GM12878 (cell line): ENCODE data around the gene MSX1. TPM values are rescaled to one million over a fixed set of nuclear protein-coding genes. Genes with fewer than 3 reads are reported as not detected.

Source experiments
- ATAC-seq: fragments of 200-7000 bp; cut with Tn5 transposase; 3 replicates; pipeline ENCODE4 v1.9.1; 2020; ENCODE audit warnings: mild to moderate bottlenecking, moderate library complexity
- BruUV-seq: library from RNA; stranded (reverse); fragments of 400-500 nt; replicated peaks from 2 replicates; lab custom pipeline; 2021; lab: Mats Ljungman, UMichigan
- CTCF ChIA-PET: fragments of 300-600 bp; sonication (Branson Sonifier 250); formaldehyde crosslinking; extraction: SDS; loops from one replicate; lab custom pipeline; 2021; ENCODE audit warnings: inconsistent platforms; lab: Yijun Ruan, JAX
- POLR2A ChIA-PET: fragments of 350-600 bp; formaldehyde crosslinking; extraction: SDS; loops from one replicate; lab custom pipeline; 2021; ENCODE audit warnings: inconsistent platforms; lab: Charles Lee
- RAD21 ChIA-PET: fragments of 300-600 bp; sonication (Branson Sonifier 250); formaldehyde crosslinking; loops from one replicate; lab custom pipeline; 2023; ENCODE audit warnings: antibody characterized with exemption; ENCODE audit not compliant: unreplicated experiment; lab: Charles Lee
- SMC1A ChIA-PET: fragments of 300-600 bp; sonication (Branson Sonifier 250); formaldehyde crosslinking; loops from one replicate; lab custom pipeline; 2023; ENCODE audit not compliant: unreplicated experiment, uncharacterized antibody; lab: Charles Lee
- DNase-seq: peaks from one replicate; pipeline ENCODE4 v3.0.0-alpha.2; 2011; ENCODE audit warnings: low read depth, low spot score
- FAIRE-seq: peaks from 3 replicates; lab custom pipeline; 2011; peaks lifted over from hg19 to GRCh38; lab: Jason Lieb, UNC
- H2AFZ ChIP-seq: 2 replicates; pipeline ENCODE4 v1.6.0; 2011; ENCODE audit warnings: low read depth, low read length, control low read depth; ENCODE audit not compliant: control insufficient read depth
- H3K27ac ChIP-seq: 2 replicates; pipeline ENCODE4 v1.5.1; 2011; ENCODE audit warnings: control low read depth; ENCODE audit not compliant: control insufficient read depth, insufficient read depth
- H3K27me3 ChIP-seq, 2 experiments: replicated peaks in 1 of 2; 2 replicates each; pipeline versions ENCODE4 v1.6.0 to v1.6.1; 2011; ENCODE audit warnings: low read length in 1 of 2; ENCODE audit not compliant: control insufficient read depth in 2 of 2, insufficient read depth in 2 of 2
- H3K36me3 ChIP-seq, 2 experiments: 2 replicates each; pipeline ENCODE4 v1.5.1; 2011; ENCODE audit warnings: low read length in 1 of 2; ENCODE audit not compliant: control insufficient read depth in 2 of 2, insufficient read depth in 2 of 2
- H3K4me1 ChIP-seq: 2 replicates; pipeline ENCODE4 v1.6.1; 2011; ENCODE audit warnings: mild to moderate bottlenecking, low read length, moderate library complexity, mixed read lengths; ENCODE audit not compliant: control insufficient read depth, insufficient read depth
- H3K4me2 ChIP-seq: 2 replicates; pipeline ENCODE4 v1.6.0; 2011; ENCODE audit warnings: control low read depth; ENCODE audit not compliant: control insufficient read depth, insufficient read depth
- H3K4me3 ChIP-seq: fragments of 200-600 bp; sonication (generic); 2 replicates; pipeline ENCODE4 v1.5.1; 2016
- H3K79me2 ChIP-seq: 2 replicates; pipeline ENCODE4 v1.6.0; 2011; ENCODE audit warnings: low read length; ENCODE audit not compliant: control insufficient read depth, insufficient read depth
- H3K9ac ChIP-seq: 2 replicates; pipeline ENCODE4 v1.8.0; 2011; ENCODE audit warnings: low read length, control low read depth, mixed read lengths; ENCODE audit not compliant: control insufficient read depth, insufficient read depth
- H3K9me3 ChIP-seq: replicated peaks from 3 replicates; pipeline ENCODE4 v1.5.1; 2011; ENCODE audit warnings: mild to moderate bottlenecking, low read length; ENCODE audit not compliant: control insufficient read depth, insufficient read depth
- H4K20me1 ChIP-seq: 2 replicates; pipeline ENCODE4 v1.6.0; 2011; ENCODE audit not compliant: control insufficient read depth, insufficient read depth
- BRCA1 ChIP-seq: IDR thresholded peaks from 2 replicates; pipeline ENCODE4 v1.6.1; 2011; ENCODE audit warnings: low read depth, low read length, improper control_type of control experiment
- CEBPB ChIP-seq, 2 experiments: fragments of 150-350 bp in 1 of 2; IDR thresholded peaks; 2 replicates each; pipeline ENCODE4 v1.6.1; 2012 to 2014; ENCODE audit warnings: low read depth in 2 of 2, low read length in 2 of 2, borderline replicate concordance in 1 of 2, inconsistent platforms in 1 of 2
- ETV6 ChIP-seq, 2 experiments: fragments of 450-650 bp in 1 of 2; IDR thresholded peaks in 1 of 2; conservative IDR thresholded peaks in 1 of 2; 2 replicates each; pipeline ENCODE4 v1.6.1; 2014; ENCODE audit warnings: antibody characterized with exemption in 1 of 2, borderline replicate concordance in 1 of 2, low read depth in 1 of 2, mild to moderate bottlenecking in 1 of 2, moderate library complexity in 1 of 2
- FOS ChIP-seq: IDR thresholded peaks from 3 replicates; pipeline ENCODE4 v1.6.1; 2011; ENCODE audit warnings: borderline replicate concordance; ENCODE audit not compliant: insufficient read length; ENCODE audit errors: extremely low read depth
- HDGF ChIP-seq: fragments of 450-650 bp; IDR thresholded peaks from 2 replicates; pipeline ENCODE4 v1.6.1; 2016; ENCODE audit warnings: antibody characterized with exemption
- JUNB ChIP-seq: IDR thresholded peaks from 2 replicates; pipeline ENCODE4 v1.6.1; 2016; ENCODE audit warnings: antibody characterized with exemption, mild to moderate bottlenecking
- MLLT1 ChIP-seq: fragments of 450-650 bp; IDR thresholded peaks from 2 replicates; pipeline ENCODE4 v1.6.1; 2016; ENCODE audit warnings: mild to moderate bottlenecking
- NFIC ChIP-seq: IDR thresholded peaks from 2 replicates; pipeline ENCODE4 v1.6.1; 2012; ENCODE audit warnings: low read depth, mild to moderate bottlenecking, inconsistent platforms, low read length, moderate library complexity
- NR2C2 ChIP-seq: IDR thresholded peaks from 2 replicates; pipeline ENCODE4 v1.6.1; 2011; ENCODE audit warnings: borderline replicate concordance, low read depth; ENCODE audit not compliant: control insufficient read depth, insufficient read length
- PML ChIP-seq: IDR thresholded peaks from 2 replicates; pipeline ENCODE4 v1.6.1; 2012; ENCODE audit warnings: low read length, inconsistent platforms
- POU2F2 ChIP-seq: IDR thresholded peaks from 3 replicates; pipeline ENCODE4 v1.6.1; 2011; ENCODE audit warnings: low read depth, mild to moderate bottlenecking, low read length, borderline replicate concordance
- RB1 ChIP-seq: fragments of 450-650 bp; formaldehyde crosslinking; IDR thresholded peaks from 2 replicates; pipeline ENCODE4 v1.6.1; 2017; ENCODE audit warnings: mild to moderate bottlenecking, borderline replicate concordance
- RFX5 ChIP-seq: IDR thresholded peaks from 2 replicates; pipeline ENCODE4 v1.6.1; 2011; ENCODE audit warnings: low read depth, low read length, improper control_type of control experiment
- SMARCA5 ChIP-seq: fragments of 450-650 bp; IDR thresholded peaks from 2 replicates; pipeline ENCODE4 v1.6.1; 2017; ENCODE audit warnings: mild to moderate bottlenecking
- SMC3 ChIP-seq: IDR thresholded peaks from 2 replicates; pipeline ENCODE4 v1.6.1; 2011; ENCODE audit warnings: low read length, improper control_type of control experiment, borderline replicate concordance
- TAF1 ChIP-seq: IDR thresholded peaks from 2 replicates; pipeline ENCODE4 v1.6.1; 2011; ENCODE audit warnings: mild to moderate bottlenecking, low read depth, low read length, borderline replicate concordance
- TBL1XR1 ChIP-seq: IDR thresholded peaks from 2 replicates; pipeline ENCODE4 v1.6.1; 2012; ENCODE audit warnings: low read depth, low read length, improper control_type of control experiment
- ZNF207 ChIP-seq: fragments of 450-650 bp; IDR thresholded peaks from 2 replicates; pipeline ENCODE4 v1.6.1; 2014; ENCODE audit warnings: antibody characterized with exemption, mild to moderate bottlenecking, borderline replicate concordance
- ZNF274 ChIP-seq: IDR thresholded peaks from one replicate; pipeline ENCODE4 v1.8.0; 2011; ENCODE audit not compliant: insufficient read length, insufficient read depth
- ZSCAN29 ChIP-seq: fragments of 450-650 bp; IDR thresholded peaks from 2 replicates; pipeline ENCODE4 v1.6.1; 2017; ENCODE audit warnings: mild to moderate bottlenecking, moderate library complexity
- in situ Hi-C: fragments of 300-500 bp; cut with MboI; formaldehyde crosslinking; loops from 9 replicates; pipeline ENCODE4 v1.14.3; 2018; ENCODE audit warnings: mixed read lengths
- intact Hi-C: fragments of 100-400 bp; cut with micrococcal nuclease; formaldehyde crosslinking; loops from one replicate; pipeline ENCODE4 v1.14.2; 2022; ENCODE audit not compliant: unreplicated experiment
- polyA plus RNA-seq, 11 experiments: library from polyadenylated mRNA; depleted of rRNA in 4 of 11; unstranded in 6 of 11; stranded (reverse) in 5 of 11; fragments of >200 nt; fragmentation: Nextera tagmentation in 4 of 11; fragmentation: Illumina TruSeq in 1 of 11; extraction: Ambion mirVana in 4 of 11; extraction: Trizol in 1 of 11; gene quantifications; 1 replicate in 1 of 11; 2 replicates in 10 of 11; pipeline versions ENCODE4 v1.2.1 to v1.2.3, GENCODE V29; 2011 to 2016; ENCODE audit warnings: inconsistent platforms in 2 of 11, missing spikeins in 2 of 11, low read depth in 1 of 11
- total RNA-seq, 4 experiments: library from RNA; depleted of rRNA in 3 of 4; stranded (reverse); fragments of >200 nt in 3 of 4; fragmentation: Illumina TruSeq in 1 of 4; extraction: Trizol in 1 of 4; gene quantifications; 2 replicates each; pipeline versions ENCODE4 v1.2.1 to v1.2.3, GENCODE V29; 2013 to 2021
- TF ChIP-seq, protein P1 (sequence below): fragments of 450-650 bp; IDR thresholded peaks from 2 replicates; pipeline ENCODE4 v1.6.1; 2014; ENCODE audit warnings: mild to moderate bottlenecking
- TF ChIP-seq, protein P2 (sequence below): IDR thresholded peaks from 2 replicates; pipeline ENCODE4 v1.6.1; 2011; ENCODE audit warnings: low read depth, mild to moderate bottlenecking, low read length, moderate library complexity, borderline replicate concordance; ENCODE audit errors: extremely low read depth

The MSX1 gene
- total and polyA plus RNA-seq, 10 of the 15 experiments (the other 5 are each of a cell fraction or from before 2014, with no cell fraction given), result 0.04 to 0.56 (median 0.15) TPM; not detected in 2

GRCh38 chr4:4820739-4821138, 38.7 kb upstream of the MSX1 start (continued):
- TF ChIP-seq NR2C2, result no peak
- no peak for TF ChIP-seq HDGF
- no peak for TF ChIP-seq MLLT1
- TF ChIP-seq RFX5, result no peak
- TF ChIP-seq ZNF274, result no peak

GRCh38 chr4:4821577-4821976, 37.9 kb upstream of the MSX1 start:
- TF ChIP-seq POU2F2 (no peak), TAF1 (no peak), SMC3 (no peak), BRCA1 (no peak), NFIC (no peak), FOS (no peak), RB1 (no peak), CEBPB (IDR thresholded peaks at IDR 0.05; ENCODE audit: borderline replicate concordance in 1 of 2, low read depth in 2 of 2, low read length in 2 of 2) (no peak), TBL1XR1 (no peak), SMARCA5 (no peak), ZNF207 (no peak), ETV6 (conservative IDR thresholded peaks at IDR 0.05 in 1 of 2, IDR thresholded peaks at IDR 0.05 in 1 of 2; ENCODE audit: borderline replicate concordance in 1 of 2, low read depth in 1 of 2) (no peak), ZSCAN29 (no peak), PML (no peak), JUNB (no peak)
- TF ChIP-seq, protein P1, sequence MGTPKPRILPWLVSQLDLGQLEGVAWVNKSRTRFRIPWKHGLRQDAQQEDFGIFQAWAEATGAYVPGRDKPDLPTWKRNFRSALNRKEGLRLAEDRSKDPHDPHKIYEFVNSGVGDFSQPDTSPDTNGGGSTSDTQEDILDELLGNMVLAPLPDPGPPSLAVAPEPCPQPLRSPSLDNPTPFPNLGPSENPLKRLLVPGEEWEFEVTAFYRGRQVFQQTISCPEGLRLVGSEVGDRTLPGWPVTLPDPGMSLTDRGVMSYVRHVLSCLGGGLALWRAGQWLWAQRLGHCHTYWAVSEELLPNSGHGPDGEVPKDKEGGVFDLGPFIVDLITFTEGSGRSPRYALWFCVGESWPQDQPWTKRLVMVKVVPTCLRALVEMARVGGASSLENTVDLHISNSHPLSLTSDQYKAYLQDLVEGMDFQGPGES, result no peak
- TF ChIP-seq, protein P2, sequence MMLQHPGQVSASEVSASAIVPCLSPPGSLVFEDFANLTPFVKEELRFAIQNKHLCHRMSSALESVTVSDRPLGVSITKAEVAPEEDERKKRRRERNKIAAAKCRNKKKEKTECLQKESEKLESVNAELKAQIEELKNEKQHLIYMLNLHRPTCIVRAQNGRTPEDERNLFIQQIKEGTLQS, result no peak
- BruUV-seq, result no TSS peak
- ATAC-seq (no peak), DNase-seq (no peak), FAIRE-seq (no peak)
- Histone ChIP-seq H3K9ac (no peak overlapping the region), H3K9me3 (no peaks in the 10 kb centered on the region; the same call in 2 of the 3 replicates), H3K79me2 (no peaks in the 10 kb centered on the region), H3K4me3 (no peak overlapping the region), H3K4me2 (no peak overlapping the region), H3K36me3 (no peaks in the 10 kb centered on the region), H3K27me3 (no peaks in the 10 kb centered on the region), H4K20me1 (no peaks in the 10 kb centered on the region), H3K4me1 (no peaks in the 10 kb centered on the region), H2AFZ (no peak overlapping the region), H3K27ac (no peak overlapping the region)
- in situ Hi-C loops (no loop called here), intact Hi-C loops (no loop called here)
- ChIA-PET POLR2A (no interaction called here), SMC1A (no interaction called here), RAD21 (no interaction called here), CTCF (no interaction called here)
